ENCODE measurements around the gene AKR1C4. TPM values are rescaled to one million over a fixed set of nuclear protein-coding genes. Genes with fewer than 3 reads are reported as not detected.

Gene AKR1C4
- total RNA-seq, 1 experiment from 2014 or later: not detected

- no peaks in the 10 kb centered on the region for H3K4me1 ChIP-seq (ENCODE audit: insufficient read depth, low read length)
- Mint-ChIP-seq H3K4me3 (no peak overlapping the region), H3K36me3 (ENCODE audit: insufficient read depth in 1 of 3, low read depth in 3 of 3) (peaks cover 0 to 16% (median 0%) of the 10 kb centered on the region in 3 experiments; a peak in 5 of 7 replicates), H3K27me3 (ENCODE audit: low read depth) (no peaks in the 10 kb centered on the region; the same call in 1 of the 2 replicates), H3K4me1 (no peaks in the 10 kb centered on the region), H3K27ac (no peak overlapping the region), H3K9me3 (peaks cover 58 to 70% of the 10 kb centered on the region in 2 experiments)
- no peaks in the 10 kb centered on the region for H3K79me2 ChIP-seq (ENCODE audit: insufficient read depth, low read length)
- no peak overlapping the region for H3K4ac ChIP-seq (ENCODE audit: low read depth, low read length)
- no peak overlapping the region for H3K4me2 ChIP-seq (ENCODE audit: insufficient read depth, insufficient read length, low read length)
- no peak overlapping the region for H4K91ac ChIP-seq (ENCODE audit: insufficient read length, low read depth, low read length)
- peaks cover 6% of the 10 kb centered on the region for H3K9me3 ChIP-seq (ENCODE audit: control insufficient read depth, low read depth, low read length)
- H3K23me2 ChIP-seq (ENCODE audit: insufficient read length, low read depth, low read length, poor library complexity, severe bottlenecking): no peaks in the 10 kb centered on the region
- H4K8ac ChIP-seq (replicated peaks; ENCODE audit: insufficient read length, low read depth, low read length): no peak overlapping the region
- H3K27ac ChIP-seq (ENCODE audit: insufficient read length, low read depth, low read length): no peak overlapping the region
- no peaks in the 10 kb centered on the region for H3K79me1 ChIP-seq (ENCODE audit: insufficient read depth, low read depth, low read length, poor library complexity, severe bottlenecking)
- H3K14ac ChIP-seq (ENCODE audit: insufficient read depth, low read length): no peak overlapping the region
- DNase-seq: no peak
- H2BK5ac ChIP-seq (ENCODE audit: insufficient read length, low read length): no peak overlapping the region
- no peak overlapping the region for H2BK20ac ChIP-seq (ENCODE audit: low read depth, low read length, poor library complexity, severe bottlenecking)
- no peak overlapping the region for H3K23ac ChIP-seq (ENCODE audit: insufficient read length, low read depth, low read length)
- no peak overlapping the region for H3K56ac ChIP-seq (ENCODE audit: insufficient read length, low read depth, low read length)
- WGBS (ENCODE audit: extremely low coverage, insufficient read length, low lambda C conversion rate): no CpG with 5 or more reads among the region's 3 CpGs
- H2AK5ac ChIP-seq (ENCODE audit: insufficient read length, low read length): no peak overlapping the region
- no peak overlapping the region for H2AFZ ChIP-seq (ENCODE audit: low read length)
- H3K18ac ChIP-seq (ENCODE audit: insufficient read length, low read depth, low read length): no peak overlapping the region
- no peak overlapping the region for H4K5ac ChIP-seq (ENCODE audit: insufficient read length, low read depth, low read length)
- H2BK12ac ChIP-seq (ENCODE audit: insufficient read length, low read depth, low read length): no peak overlapping the region
- no peaks in the 10 kb centered on the region for H4K20me1 ChIP-seq (ENCODE audit: control insufficient read depth, insufficient read depth, insufficient read length)
- no peak overlapping the region for H3K9ac ChIP-seq (ENCODE audit: extremely low read depth, insufficient read length, low read length)
- no peak overlapping the region for H3T11ph ChIP-seq (ENCODE audit: low read length)
- no peak overlapping the region for H2BK15ac ChIP-seq (ENCODE audit: low read depth, low read length)
- no peaks in the 10 kb centered on the region for H3K27me3 ChIP-seq (ENCODE audit: insufficient read depth, low read length)
- no peak overlapping the region for H2BK120ac ChIP-seq (ENCODE audit: low read depth, low read length, poor library complexity, severe bottlenecking)
- TF ChIP-seq, protein P1, sequence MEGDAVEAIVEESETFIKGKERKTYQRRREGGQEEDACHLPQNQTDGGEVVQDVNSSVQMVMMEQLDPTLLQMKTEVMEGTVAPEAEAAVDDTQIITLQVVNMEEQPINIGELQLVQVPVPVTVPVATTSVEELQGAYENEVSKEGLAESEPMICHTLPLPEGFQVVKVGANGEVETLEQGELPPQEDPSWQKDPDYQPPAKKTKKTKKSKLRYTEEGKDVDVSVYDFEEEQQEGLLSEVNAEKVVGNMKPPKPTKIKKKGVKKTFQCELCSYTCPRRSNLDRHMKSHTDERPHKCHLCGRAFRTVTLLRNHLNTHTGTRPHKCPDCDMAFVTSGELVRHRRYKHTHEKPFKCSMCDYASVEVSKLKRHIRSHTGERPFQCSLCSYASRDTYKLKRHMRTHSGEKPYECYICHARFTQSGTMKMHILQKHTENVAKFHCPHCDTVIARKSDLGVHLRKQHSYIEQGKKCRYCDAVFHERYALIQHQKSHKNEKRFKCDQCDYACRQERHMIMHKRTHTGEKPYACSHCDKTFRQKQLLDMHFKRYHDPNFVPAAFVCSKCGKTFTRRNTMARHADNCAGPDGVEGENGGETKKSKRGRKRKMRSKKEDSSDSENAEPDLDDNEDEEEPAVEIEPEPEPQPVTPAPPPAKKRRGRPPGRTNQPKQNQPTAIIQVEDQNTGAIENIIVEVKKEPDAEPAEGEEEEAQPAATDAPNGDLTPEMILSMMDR (conservative IDR thresholded peaks at IDR 0.05): no peak
Observed at GRCh38 chr10:5147981-5148677, 48.5 kb upstream of the AKR1C4 start.

Data from H9 (cell line).